BJ (cell line): ENCODE results near the gene KRTAP5-9. TPM values are rescaled to one million over a fixed set of nuclear protein-coding genes. Genes with fewer than 3 reads are reported as not detected.
"Not testable (repeated sequence)": the region's sequence is repeated elsewhere in the genome, so short reads cannot be mapped to it uniquely, and the experiment has no call there.

Experiments
- CTCF ChIA-PET: fragments of 350-600 bp; formaldehyde crosslinking; extraction: SDS; loops from one replicate; lab custom pipeline; 2021; ENCODE audit warnings: antibody characterized with exemption, inconsistent platforms; lab: Yijun Ruan, JAX
- POLR2A ChIA-PET: fragments of 300-600 bp; sonication (Branson Sonifier 250); formaldehyde crosslinking; extraction: SDS; loops from one replicate; lab custom pipeline; 2021; ENCODE audit warnings: antibody characterized with exemption; lab: Charles Lee
- DNase-seq: peaks from one replicate; pipeline ENCODE4 v3.0.0-alpha.2; 2011; ENCODE audit warnings: low read depth
- H3K27me3 ChIP-seq: 2 replicates; pipeline ENCODE4 v1.6.0; 2011; ENCODE audit warnings: low read length; ENCODE audit not compliant: control insufficient read depth, insufficient read depth
- H3K36me3 ChIP-seq: 2 replicates; pipeline ENCODE4 v1.5.1; 2011; ENCODE audit warnings: low read length; ENCODE audit not compliant: control insufficient read depth, insufficient read depth
- H3K4me3 ChIP-seq: 2 replicates; pipeline ENCODE4 v1.5.1; 2011; ENCODE audit warnings: low read depth, mild to moderate bottlenecking, control low read depth, low read length
- CTCF ChIP-seq: IDR thresholded peaks from 2 replicates; pipeline ENCODE4 v1.5.1; 2011; ENCODE audit warnings: low read depth, mild to moderate bottlenecking, control low read depth, inconsistent platforms, low read length, moderate library complexity; ENCODE audit not compliant: insufficient read depth
- polyA plus RNA-seq: library from polyadenylated mRNA; depleted of rRNA; stranded (reverse); fragments of >200 nt; gene quantifications from 2 replicates; pipeline ENCODE4 v1.2.3, GENCODE V29; 2011

The KRTAP5-9 gene
- polyA plus RNA-seq, 1 experiment = 0.09 TPM

GRCh38 chr11:71507102-71507501, 41.1 kb upstream of the KRTAP5-9 start:
- Histone ChIP-seq H3K36me3 (peaks cover 1% of the 10 kb centered on the region; the same call in 1 of the 2 replicates), H3K4me3 (no peak overlapping the region), H3K27me3 (no peaks in the 10 kb centered on the region)
- CTCF ChIA-PET = no interaction called here
- POLR2A ChIA-PET = no interaction called here
- TF ChIP-seq CTCF = no peak
- no peak for DNase-seq

GRCh38 chr11:71518506-71519471, 29.4 kb upstream of the KRTAP5-9 start:
- H3K4me3 ChIP-seq = no peak overlapping the region
- DNase-seq = no peak
- H3K27me3 ChIP-seq = no peaks in the 10 kb centered on the region
- no peaks in the 10 kb centered on the region for H3K36me3 ChIP-seq
- ChIA-PET CTCF (no interaction called here), POLR2A (no interaction called here)
- no peak for TF ChIP-seq CTCF

DNA sequence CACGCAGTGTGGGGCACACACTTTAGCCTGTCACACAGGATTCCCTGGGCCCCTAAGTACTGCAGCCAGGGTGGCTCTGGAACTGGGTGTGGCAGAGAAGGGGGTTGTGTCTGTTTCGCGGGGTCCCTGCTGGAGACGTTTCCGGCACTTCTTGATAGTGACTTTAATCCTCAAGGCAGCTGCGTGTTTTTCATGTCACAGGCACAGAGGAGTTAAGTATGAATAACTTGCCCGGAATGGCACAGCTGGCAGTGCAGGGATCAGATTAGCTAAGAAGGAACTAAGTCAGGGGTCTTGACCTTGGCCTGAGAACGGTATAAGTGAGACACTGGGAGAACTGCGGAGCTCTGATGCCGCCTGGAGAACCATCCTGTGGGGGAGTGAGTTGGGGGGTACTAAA, 28.7 kb upstream of the KRTAP5-9 start:
- ChIA-PET CTCF (interaction anchor here (1.4 kb wide), 1 partner anchor 56 kb away, joined by 3 read pairs; no protein-coding TSS in a partner anchor), POLR2A (no interaction called here)
- no peaks in the 10 kb centered on the region for H3K27me3 ChIP-seq
- TF ChIP-seq CTCF = no peak
- DNase-seq = no peak
- no peak overlapping the region for H3K4me3 ChIP-seq
- no peaks in the 10 kb centered on the region for H3K36me3 ChIP-seq

- Histone ChIP-seq H3K27me3 (no peaks in the 10 kb centered on the region; the same call in 1 of the 2 replicates), H3K4me3 (no peak overlapping the region), H3K36me3 (no peaks in the 10 kb centered on the region)
- POLR2A ChIA-PET = no interaction called here
- no peak for TF ChIP-seq CTCF
- no peak for DNase-seq
- CTCF ChIA-PET = interaction anchor here (1.0 kb wide), 1 partner anchor 17 kb away, joined by 4 read pairs; no protein-coding TSS in a partner anchor
Observed at GRCh38 chr11:71525188-71525937, 22.9 kb upstream of the KRTAP5-9 start.

DNA sequence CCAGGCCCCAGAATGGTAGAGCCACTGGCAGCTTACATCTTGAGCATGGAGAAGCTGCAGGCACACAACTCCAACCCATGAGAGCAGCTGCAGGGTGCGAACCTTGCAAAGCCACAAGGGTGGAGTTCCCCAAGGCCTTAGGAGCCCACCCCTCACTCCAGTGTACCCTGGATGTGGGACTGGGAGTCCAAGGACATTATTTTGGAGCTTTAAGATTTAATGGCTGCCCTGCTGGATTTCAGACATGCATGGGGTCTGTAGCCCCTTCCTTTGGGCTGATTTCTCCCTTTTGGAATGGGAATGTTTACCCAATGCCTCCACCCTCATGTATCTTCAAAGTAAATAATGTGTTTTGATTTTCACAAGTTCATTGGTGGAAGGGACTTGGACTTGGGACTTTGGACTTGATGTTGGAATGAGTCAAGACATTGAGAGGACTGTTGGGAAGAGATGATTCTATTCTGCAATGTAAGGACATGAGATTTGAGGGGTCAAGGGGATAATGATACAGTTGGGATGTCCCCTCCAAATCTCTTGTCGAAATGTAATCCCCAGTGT, 22.2 kb upstream of the KRTAP5-9 start:
- DNase-seq = no peak
- CTCF ChIA-PET = interaction anchor here (1.0 kb wide), 1 partner anchor 16 kb away, joined by 4 read pairs; no protein-coding TSS in a partner anchor
- no peak for TF ChIP-seq CTCF
- H3K4me3 ChIP-seq = no peak overlapping the region
- POLR2A ChIA-PET = no interaction called here
- no peaks in the 10 kb centered on the region for H3K36me3 ChIP-seq
- no peaks in the 10 kb centered on the region; the same call in 1 of the 2 replicates for H3K27me3 ChIP-seq

GRCh38 chr11:71526796-71527575, 21.2 kb upstream of the KRTAP5-9 start, which contains the start of gene KRTAP5-7:
KRTAP5-7 (plus strand) TSS chr11:71527267; CDS start chr11:71527301, 34 bp downstream.
- CTCF ChIA-PET, H3K4me3 ChIP-seq, DNase-seq, POLR2A ChIA-PET, H3K27me3 ChIP-seq, H3K36me3 ChIP-seq: not testable (repeated sequence)
